ENCODE data around the gene PLA2G15. TPM values are rescaled to one million over a fixed set of nuclear protein-coding genes. Genes with fewer than 3 reads are reported as not detected.
A peak's percentile ranks its signal among the peaks of the same experiment; 100 is the strongest.

Gene PLA2G15
- total RNA-seq, 1 donor from 2014 or later, result 21.9 TPM

- no peak for DNase-seq (ENCODE audit: low spot score in 2 of 2)
- peaks cover 11 to 16% of the 10 kb centered on the region in 2 donors for H3K4me1 ChIP-seq
- H3K36me3 ChIP-seq, result no peaks in the 10 kb centered on the region
- peak overlapping the region; percentile 54 to 69 for H3K4me3 ChIP-seq
- H3K9me3 ChIP-seq, result no peaks in the 10 kb centered on the region
- no peaks in the 10 kb centered on the region for H3K27me3 ChIP-seq
- peak overlapping the region; percentile 78 to 92 for H3K27ac ChIP-seq
- TF ChIP-seq, protein P1, sequence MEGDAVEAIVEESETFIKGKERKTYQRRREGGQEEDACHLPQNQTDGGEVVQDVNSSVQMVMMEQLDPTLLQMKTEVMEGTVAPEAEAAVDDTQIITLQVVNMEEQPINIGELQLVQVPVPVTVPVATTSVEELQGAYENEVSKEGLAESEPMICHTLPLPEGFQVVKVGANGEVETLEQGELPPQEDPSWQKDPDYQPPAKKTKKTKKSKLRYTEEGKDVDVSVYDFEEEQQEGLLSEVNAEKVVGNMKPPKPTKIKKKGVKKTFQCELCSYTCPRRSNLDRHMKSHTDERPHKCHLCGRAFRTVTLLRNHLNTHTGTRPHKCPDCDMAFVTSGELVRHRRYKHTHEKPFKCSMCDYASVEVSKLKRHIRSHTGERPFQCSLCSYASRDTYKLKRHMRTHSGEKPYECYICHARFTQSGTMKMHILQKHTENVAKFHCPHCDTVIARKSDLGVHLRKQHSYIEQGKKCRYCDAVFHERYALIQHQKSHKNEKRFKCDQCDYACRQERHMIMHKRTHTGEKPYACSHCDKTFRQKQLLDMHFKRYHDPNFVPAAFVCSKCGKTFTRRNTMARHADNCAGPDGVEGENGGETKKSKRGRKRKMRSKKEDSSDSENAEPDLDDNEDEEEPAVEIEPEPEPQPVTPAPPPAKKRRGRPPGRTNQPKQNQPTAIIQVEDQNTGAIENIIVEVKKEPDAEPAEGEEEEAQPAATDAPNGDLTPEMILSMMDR (IDR thresholded peaks at IDR 0.05), result no peak
- intact Hi-C loops (cut with DNase I), result loop anchor here (2.0 to 10.0 kb wide), 4 partner anchors 22 to 430 kb away; partner anchors contain the start of genes NFATC3, RANBP10, SLC12A4 and TSNAXIP1
Measured at GRCh38 chr16:68236826-68237242, 8.3 kb upstream of the PLA2G15 start.

DNA sequence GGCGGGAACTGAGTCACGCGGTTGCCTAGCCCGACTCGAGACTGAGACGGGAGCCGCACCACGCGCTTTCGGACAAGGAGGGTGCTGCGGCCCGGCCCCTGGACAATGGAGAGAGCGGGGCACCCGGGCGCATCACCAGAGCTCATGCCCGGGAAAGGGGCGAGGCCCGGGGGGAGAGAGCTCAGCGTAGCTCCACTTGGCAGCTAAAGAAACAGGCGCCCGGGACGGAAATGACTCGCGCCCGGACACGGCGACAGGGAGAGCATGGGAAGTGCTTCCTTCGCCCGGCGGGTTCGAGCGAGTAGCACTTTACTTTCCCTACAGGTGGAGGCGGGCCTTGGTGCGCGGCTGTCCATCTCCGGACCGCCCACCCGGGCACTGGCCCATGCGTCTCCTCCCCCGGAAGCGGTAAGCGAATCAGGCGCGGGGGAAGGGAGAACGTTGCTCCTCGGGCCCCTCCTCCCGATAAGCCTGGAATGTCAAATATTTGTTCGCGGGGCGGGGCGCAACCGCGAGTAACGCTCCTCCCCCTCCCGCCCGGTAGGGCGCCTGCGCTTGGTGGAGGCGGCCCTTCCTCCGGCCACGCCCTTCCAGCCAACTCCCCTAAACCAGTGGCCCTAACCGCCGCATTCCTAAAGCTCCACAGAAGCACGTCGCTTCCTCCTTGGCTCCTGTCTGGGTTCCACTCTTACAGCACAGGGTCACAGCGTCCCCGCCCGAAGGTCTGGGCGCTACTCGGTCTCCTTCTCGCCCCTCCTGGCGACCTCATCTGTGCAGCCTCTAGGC, 7.7 kb upstream of the PLA2G15 start:
- Histone ChIP-seq H3K9me3 (no peaks in the 10 kb centered on the region), H3K27me3 (no peaks in the 10 kb centered on the region), H3K4me1 (peaks cover 11 to 16% of the 10 kb centered on the region in 2 donors), H3K27ac (peak overlapping the region; percentile 78 to 92), H3K36me3 (no peaks in the 10 kb centered on the region), H3K4me3 (peak overlapping the region; percentile 54 to 69)
- TF ChIP-seq, protein P1 (IDR thresholded peaks at IDR 0.05), result peak in 1 of 3 experiments; percentile 3
- DNase-seq (ENCODE audit: low spot score in 2 of 2), result peak; percentile 94 to 99
- intact Hi-C loops (cut with DNase I), result loop anchor here (2.0 to 10.0 kb wide), 4 partner anchors 21 to 430 kb away; partner anchors contain the start of genes NFATC3, RANBP10, SLC12A4 and TSNAXIP1

GRCh38 chr16:68238029-68238345, 7.2 kb upstream of the PLA2G15 start:
- Histone ChIP-seq H3K27ac (peak overlapping the region; percentile 78 to 92), H3K27me3 (no peaks in the 10 kb centered on the region), H3K36me3 (no peaks in the 10 kb centered on the region), H3K9me3 (no peaks in the 10 kb centered on the region), H3K4me1 (peaks cover 11 to 16% of the 10 kb centered on the region in 2 donors), H3K4me3 (peak overlapping the region; percentile 54 to 69)
- TF ChIP-seq, protein P1 (IDR thresholded peaks at IDR 0.05), result no peak
- intact Hi-C loops (cut with DNase I), result loop anchor here (5.0 to 10.0 kb wide), 2 partner anchors 273 to 431 kb away; partner anchors contain the start of genes RANBP10, SLC12A4 and TSNAXIP1
- DNase-seq (ENCODE audit: low spot score in 2 of 2), result no peak

- no peaks in the 10 kb centered on the region for H3K27me3 ChIP-seq
- no peaks in the 10 kb centered on the region for H3K9me3 ChIP-seq
- no peak overlapping the region for H3K27ac ChIP-seq
- intact Hi-C loops (cut with DNase I), result no loop called here
- H3K4me1 ChIP-seq, result peaks cover 16 to 25% of the 10 kb centered on the region in 2 donors
- no peak for DNase-seq (ENCODE audit: low spot score in 2 of 2)
- TF ChIP-seq, protein P1 (IDR thresholded peaks at IDR 0.05), result no peak
- H3K36me3 ChIP-seq, result no peaks in the 10 kb centered on the region
- H3K4me3 ChIP-seq, result no peak overlapping the region
Measured at GRCh38 chr16:68242085-68242484, 3.1 kb upstream of the PLA2G15 start.

GRCh38 chr16:68242926-68243858, 2.0 kb upstream of the PLA2G15 start:
- Histone ChIP-seq H3K4me3 (no peak overlapping the region), H3K36me3 (no peaks in the 10 kb centered on the region), H3K4me1 (peaks cover 24 to 32% of the 10 kb centered on the region in 2 donors), H3K27ac (no peak overlapping the region), H3K9me3 (no peaks in the 10 kb centered on the region), H3K27me3 (no peaks in the 10 kb centered on the region)
- intact Hi-C loops (cut with DNase I), result no loop called here
- no peak for DNase-seq (ENCODE audit: low spot score in 2 of 2)
- TF ChIP-seq, protein P1 (IDR thresholded peaks at IDR 0.05), result no peak

Measured in ascending aorta (tissue), 2 donors.